ENCODE measurements around the gene GGCX. TPM values are rescaled to one million over a fixed set of nuclear protein-coding genes. Genes with fewer than 3 reads are reported as not detected.

The GGCX gene
- total and polyA plus RNA-seq, 2 of the 13 experiments (the other 11 are each of a cell fraction or from before 2014, with no cell fraction given) = 72.5 to 103 TPM

- TF ChIP-seq ZNF850 (CRISPR knock-in tag; conservative IDR thresholded peaks at IDR 0.05) (peak; percentile 94), SRSF1 (optimal IDR thresholded peaks at IDR 0.05; ENCODE audit: low read depth, low read length) (peak; percentile 87), MAF1 (CRISPR knock-in tag; IDR thresholded peaks at IDR 0.05; ENCODE audit: borderline replicate concordance) (peak; percentile 96), PPARG (CRISPR knock-in tag; conservative IDR thresholded peaks at IDR 0.05) (peak; percentile 57; the same call in 1 of the 2 replicates), SNAPC2 (CRISPR knock-in tag; IDR thresholded peaks at IDR 0.05) (peak; percentile 24), TAF15 (IDR thresholded peaks at IDR 0.05; ENCODE audit: low read depth, low read length, poor library complexity, severe bottlenecking) (peak; percentile 24), PTBP1 (IDR thresholded peaks at IDR 0.05; ENCODE audit: low read depth, low read length, poor library complexity, severe bottlenecking) (no peak), ZBTB3 (CRISPR knock-in tag; IDR thresholded peaks at IDR 0.05; ENCODE audit: borderline replicate concordance, low read depth) (peak; percentile 33; the same call in 1 of the 2 replicates), DNMT3B (CRISPR knock-in tag; conservative IDR thresholded peaks at IDR 0.05) (no peak), IRX3 (CRISPR knock-in tag; IDR thresholded peaks at IDR 0.05; ENCODE audit: borderline replicate concordance, low read depth) (peak; percentile 24; the same call in 1 of the 2 replicates), AGO2 (optimal IDR thresholded peaks at IDR 0.05; ENCODE audit: low read depth, low read length) (no peak), FOXO4 (CRISPR knock-in tag; conservative IDR thresholded peaks at IDR 0.05) (no peak), THAP7 (CRISPR knock-in tag; IDR thresholded peaks at IDR 0.05) (peak; percentile 88; the same call in 1 of the 2 replicates), KAT7 (CRISPR knock-in tag; IDR thresholded peaks at IDR 0.05; ENCODE audit: borderline replicate concordance) (peak; percentile 73; the same call in 1 of the 2 replicates), RNF2 (conservative IDR thresholded peaks at IDR 0.05; ENCODE audit: low read depth) (peak; percentile 66), BRD4 (CRISPR knock-in tag; IDR thresholded peaks at IDR 0.05) (peak; percentile 97), HDAC2 (CRISPR knock-in tag; IDR thresholded peaks at IDR 0.05) (peak; percentile 84), ZNF891 (CRISPR knock-in tag; IDR thresholded peaks at IDR 0.05) (peak; percentile 95), TCF12 (IDR thresholded peaks at IDR 0.05) (no peak), TCF12 (CRISPR knock-in tag; IDR thresholded peaks at IDR 0.05) (peak; percentile 78; the same call in 1 of the 2 replicates), TBX3 (IDR thresholded peaks at IDR 0.05; ENCODE audit: borderline replicate concordance) (peak; percentile 36; the same call in 1 of the 2 replicates), SOX6 (IDR thresholded peaks at IDR 0.05) (no peak), SOX6 (CRISPR knock-in tag; IDR thresholded peaks at IDR 0.05) (peak; percentile 86), EZH2 (conservative IDR thresholded peaks at IDR 0.05; ENCODE audit: low read depth, low read length) (no peak), U2AF2 (IDR thresholded peaks at IDR 0.05; ENCODE audit: low read depth, low read length) (peak; percentile 2; the same call in 1 of the 2 replicates), ZFY (CRISPR knock-in tag; IDR thresholded peaks at IDR 0.05) (peak; percentile 84), ZNF839 (CRISPR knock-in tag; IDR thresholded peaks at IDR 0.05; ENCODE audit: borderline replicate concordance) (no peak), KDM5B (CRISPR knock-in tag; IDR thresholded peaks at IDR 0.05; ENCODE audit: borderline replicate concordance) (peak; percentile 65), BRCA1 (CRISPR knock-in tag; IDR thresholded peaks at IDR 0.05) (peak; percentile 69), ZNF337 (CRISPR knock-in tag; IDR thresholded peaks at IDR 0.05; ENCODE audit: borderline replicate concordance, low read depth) (0 out of 2 replicates have a peak, but pooled peaks have one; percentile 51)
Observed at GRCh38 chr2:85538507-85539360, 22.6 kb downstream of the GGCX start, which contains the start of gene MAT2A (continued).

Measured in HepG2 (cell line).